IPS-18a (cell line): ENCODE measurements around the gene TRIML1.

Source experiments
- H3K27ac ChIP-seq: one replicate; pipeline ENCODE4 v1.5.1; 2013; ENCODE audit warnings: low read length
- H3K27me3 ChIP-seq: one replicate; pipeline ENCODE4 v1.6.1; 2013; ENCODE audit warnings: mild to moderate bottlenecking, low read length; ENCODE audit not compliant: control insufficient read depth, insufficient read depth
- H3K36me3 ChIP-seq: one replicate; pipeline ENCODE4 v1.6.1; 2013; ENCODE audit warnings: low read depth, low read length; ENCODE audit not compliant: control insufficient read depth
- H3K4me1 ChIP-seq: one replicate; pipeline ENCODE4 v1.6.1; 2013; ENCODE audit warnings: low read depth, low read length; ENCODE audit not compliant: control insufficient read depth
- H3K4me3 ChIP-seq: one replicate; pipeline ENCODE4 v1.5.1; 2013; ENCODE audit warnings: low read length
- H3K9ac ChIP-seq: one replicate; pipeline ENCODE4 v1.6.1; 2013; ENCODE audit warnings: mild to moderate bottlenecking, low read length, moderate library complexity
- H3K9me3 ChIP-seq: one replicate; pipeline ENCODE4 v1.6.1; 2013; ENCODE audit warnings: low read depth, low read length; ENCODE audit not compliant: control insufficient read depth

TRIML1 gene, protein sequence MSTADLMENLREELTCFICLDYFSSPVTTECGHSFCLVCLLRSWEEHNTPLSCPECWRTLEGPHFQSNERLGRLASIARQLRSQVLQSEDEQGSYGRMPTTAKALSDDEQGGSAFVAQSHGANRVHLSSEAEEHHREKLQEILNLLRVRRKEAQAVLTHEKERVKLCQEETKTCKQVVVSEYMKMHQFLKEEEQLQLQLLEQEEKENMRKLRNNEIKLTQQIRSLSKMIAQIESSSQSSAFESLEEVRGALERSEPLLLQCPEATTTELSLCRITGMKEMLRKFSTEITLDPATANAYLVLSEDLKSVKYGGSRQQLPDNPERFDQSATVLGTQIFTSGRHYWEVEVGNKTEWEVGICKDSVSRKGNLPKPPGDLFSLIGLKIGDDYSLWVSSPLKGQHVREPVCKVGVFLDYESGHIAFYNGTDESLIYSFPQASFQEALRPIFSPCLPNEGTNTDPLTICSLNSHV

GRCh38 chr4:188139141-188139540 is at the start of gene TRIML1:
Gene TRIML1 (plus strand): TSS chr4:188139441. CDS start chr4:188139559, 118 bp downstream.
- Histone ChIP-seq H3K9me3 (no peaks in the 10 kb centered on the region), H3K4me3 (no peak within 1 kb of the TSS), H3K36me3 (no peaks in the 10 kb centered on the region), H3K27ac (no peak within 1 kb of the TSS), H3K9ac (no peak within 1 kb of the TSS), H3K4me1 (no peaks in the 10 kb centered on the region), H3K27me3 (no peaks in the 10 kb centered on the region)

DNA sequence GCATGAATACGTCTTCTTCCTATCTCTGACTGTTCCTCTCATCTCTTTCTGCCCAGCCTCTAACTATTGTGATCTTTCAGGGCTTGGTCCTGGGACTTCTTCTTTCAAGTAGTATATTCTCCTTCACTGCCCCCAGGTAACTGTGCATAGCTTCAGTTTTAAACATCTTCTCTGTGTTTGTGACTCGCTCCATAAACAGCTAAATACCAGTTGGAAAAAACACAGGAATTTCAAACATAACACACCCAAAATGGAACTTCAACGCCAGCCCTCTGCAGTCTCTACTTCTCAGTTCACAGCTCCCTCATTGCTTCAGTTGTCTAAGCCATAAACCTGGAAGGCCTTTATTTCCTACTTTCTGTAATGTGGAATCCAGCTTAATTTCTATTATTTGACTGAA is 46.4 kb upstream of the TRIML1 start:
- Histone ChIP-seq H3K27me3 (no peaks in the 10 kb centered on the region), H3K36me3 (peaks cover 54% of the 10 kb centered on the region), H3K9ac (no peak overlapping the region), H3K27ac (no peak overlapping the region), H3K4me3 (no peak overlapping the region), H3K4me1 (no peaks in the 10 kb centered on the region), H3K9me3 (no peaks in the 10 kb centered on the region)

DNA sequence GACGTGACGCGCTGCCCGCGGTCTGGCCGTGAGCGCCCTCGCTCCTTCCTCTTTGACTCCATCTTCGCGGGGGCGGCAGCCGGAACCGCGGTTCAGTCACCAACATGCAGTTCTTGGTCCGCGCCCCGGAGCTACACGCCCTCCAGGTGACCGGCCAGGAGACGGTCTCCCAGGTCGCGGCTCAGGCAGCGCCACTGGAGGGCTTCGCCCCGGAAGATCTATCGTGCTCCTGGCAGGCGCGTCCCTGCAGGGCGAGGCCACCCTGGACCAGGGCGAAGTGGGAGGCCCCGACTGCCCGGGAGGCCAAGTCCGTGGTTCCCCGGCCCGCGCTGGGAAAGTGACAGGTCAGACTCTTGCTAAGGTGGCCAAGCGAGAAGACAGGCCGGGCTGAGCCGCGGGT is 32.8 kb upstream of the TRIML1 start:
- H3K27ac ChIP-seq: no peak overlapping the region
- no peak overlapping the region for H3K4me3 ChIP-seq
- H3K9ac ChIP-seq: no peak overlapping the region
- H3K36me3 ChIP-seq: peaks cover 24% of the 10 kb centered on the region
- H3K9me3 ChIP-seq: no peaks in the 10 kb centered on the region
- H3K4me1 ChIP-seq: peaks cover 26% of the 10 kb centered on the region
- H3K27me3 ChIP-seq: no peaks in the 10 kb centered on the region

- no peaks in the 10 kb centered on the region for H3K9me3 ChIP-seq
- H3K27me3 ChIP-seq: no peaks in the 10 kb centered on the region
- H3K27ac ChIP-seq: peak overlapping the region; percentile 64
- H3K9ac ChIP-seq: peak overlapping the region; percentile 62
- H3K4me1 ChIP-seq: peaks cover 26% of the 10 kb centered on the region
- H3K4me3 ChIP-seq: peak overlapping the region; percentile 70
- peaks cover 20% of the 10 kb centered on the region for H3K36me3 ChIP-seq
These were observed 31.1 kb upstream of the TRIML1 start for GRCh38 chr4:188107931-188108843.

DNA sequence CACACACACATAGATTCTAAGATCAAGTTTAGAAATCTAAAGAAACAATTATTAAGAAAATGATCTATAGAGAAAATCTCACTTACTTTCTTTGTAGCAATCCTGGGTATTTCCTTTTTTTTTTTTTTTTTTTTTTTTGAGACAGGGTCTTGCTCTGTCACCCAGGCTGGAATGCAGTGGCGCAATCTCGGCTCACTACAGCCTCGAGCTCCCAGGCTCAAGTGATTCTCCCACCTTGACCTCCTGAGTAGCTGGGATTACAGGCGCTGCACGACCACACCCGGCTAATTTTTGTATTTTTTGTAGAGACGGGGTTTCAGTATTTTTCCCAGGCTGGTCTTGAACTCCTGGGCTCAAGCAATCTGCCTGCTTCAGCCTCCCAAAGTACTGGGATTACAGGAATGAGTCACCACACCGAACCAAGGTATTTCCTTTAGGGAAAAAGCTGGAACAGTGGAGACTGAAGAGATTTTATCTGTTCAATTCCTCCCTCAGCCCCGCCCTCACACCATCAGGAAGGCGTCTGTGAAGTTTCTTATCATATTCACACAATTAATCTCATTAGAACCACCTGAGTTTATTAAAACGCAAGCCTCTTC is 30.0 kb upstream of the TRIML1 start, which contains the start of gene TRIML2:
Gene TRIML2 (minus strand): TSS at position 447 of the 599 bp plus-strand sequence. CDS start 4,235 bp downstream, outside the sequence.
- no peaks in the 10 kb centered on the region for H3K9me3 ChIP-seq
- peaks cover 13% of the 10 kb centered on the region for H3K36me3 ChIP-seq
- peaks cover 26% of the 10 kb centered on the region for H3K4me1 ChIP-seq
- H3K4me3 ChIP-seq: peak within 1 kb of the TSS; percentile 70
- peak within 1 kb of the TSS; percentile 62 for H3K9ac ChIP-seq
- H3K27me3 ChIP-seq: no peaks in the 10 kb centered on the region
- peak within 1 kb of the TSS; percentile 64 for H3K27ac ChIP-seq

DNA sequence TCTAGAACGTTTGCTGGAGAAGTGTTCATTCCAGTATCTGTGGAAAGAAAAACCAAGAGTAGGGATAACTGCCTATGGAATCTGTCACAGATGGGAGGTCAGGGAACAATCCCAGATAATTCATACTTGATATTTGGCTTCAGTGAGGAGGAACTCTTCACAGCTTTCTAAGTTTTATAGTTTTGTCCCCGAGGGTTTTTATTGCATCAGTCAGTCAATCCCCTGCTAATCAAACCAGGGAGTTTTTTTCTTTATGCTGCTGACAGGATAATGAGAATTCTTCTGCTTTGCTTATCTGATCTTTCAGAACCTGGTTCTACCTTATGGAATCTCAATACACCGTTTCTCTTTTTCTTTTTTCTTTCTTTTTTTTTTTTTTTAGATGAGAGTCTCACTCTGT is 29.2 kb upstream of the TRIML1 start:
- H3K27ac ChIP-seq: peak overlapping the region; percentile 64
- peak overlapping the region; percentile 70 for H3K4me3 ChIP-seq
- peak overlapping the region; percentile 62 for H3K9ac ChIP-seq
- H3K36me3 ChIP-seq: peaks cover 8% of the 10 kb centered on the region
- no peaks in the 10 kb centered on the region for H3K9me3 ChIP-seq
- peaks cover 26% of the 10 kb centered on the region for H3K4me1 ChIP-seq
- no peaks in the 10 kb centered on the region for H3K27me3 ChIP-seq

DNA sequence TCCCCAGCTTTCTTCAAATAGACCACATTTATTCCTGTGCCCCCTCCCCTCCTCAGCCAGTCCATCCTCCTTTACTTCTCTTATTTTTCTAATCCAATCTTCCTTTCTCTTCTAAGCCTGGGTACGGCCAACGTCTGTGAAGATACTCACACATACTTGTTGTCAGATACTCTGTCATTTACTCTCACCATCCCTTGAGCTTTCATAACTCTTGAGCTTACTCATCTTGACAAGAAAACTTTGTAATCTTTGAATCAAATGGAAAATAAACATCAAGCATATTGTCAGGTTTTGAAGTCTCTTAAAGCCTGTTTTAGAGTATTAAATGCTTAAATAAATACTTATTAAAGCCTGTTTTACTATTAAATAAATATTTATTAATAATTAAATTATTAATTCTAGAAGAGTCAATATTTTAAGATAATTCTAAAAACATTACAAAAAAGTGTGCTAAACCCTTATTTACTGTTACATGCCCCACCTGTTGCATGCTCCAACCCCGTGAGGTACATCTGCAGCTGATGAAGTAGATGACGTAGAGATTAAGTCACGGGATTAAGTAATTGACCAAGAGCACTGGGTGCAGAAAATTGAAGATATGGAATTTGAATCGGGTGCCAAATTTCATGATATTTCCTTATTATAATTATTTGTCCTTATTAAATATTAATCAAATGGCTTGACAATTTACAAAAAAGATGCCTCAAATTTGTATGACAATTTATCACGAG is 28.3 kb upstream of the TRIML1 start:
- no peaks in the 10 kb centered on the region for H3K36me3 ChIP-seq
- no peak overlapping the region for H3K4me3 ChIP-seq
- H3K9me3 ChIP-seq: no peaks in the 10 kb centered on the region
- no peak overlapping the region for H3K9ac ChIP-seq
- H3K4me1 ChIP-seq: peaks cover 26% of the 10 kb centered on the region
- H3K27me3 ChIP-seq: no peaks in the 10 kb centered on the region
- no peak overlapping the region for H3K27ac ChIP-seq

DNA sequence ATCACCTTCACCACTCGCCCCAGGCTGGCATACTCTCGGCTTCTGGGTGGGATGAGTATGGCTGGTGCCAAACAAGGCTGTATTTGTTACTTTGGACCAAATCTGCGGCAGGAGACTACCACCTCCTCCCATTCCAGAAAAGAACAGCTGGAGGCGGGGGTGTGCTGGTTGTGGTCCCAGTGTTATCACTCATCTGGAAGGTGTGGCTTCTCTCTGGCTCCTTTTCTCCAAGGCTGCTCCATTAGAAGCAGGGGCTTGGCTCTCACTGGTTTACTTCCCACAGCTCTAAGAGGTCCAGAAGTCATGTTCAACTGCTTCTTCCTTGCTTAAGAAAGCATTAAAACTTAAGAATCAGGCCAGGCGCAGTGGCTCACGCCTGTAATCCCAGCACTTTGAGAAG is 27.3 kb upstream of the TRIML1 start:
- Histone ChIP-seq H3K27me3 (no peaks in the 10 kb centered on the region), H3K9ac (no peak overlapping the region), H3K27ac (no peak overlapping the region), H3K4me1 (peaks cover 26% of the 10 kb centered on the region), H3K4me3 (no peak overlapping the region), H3K9me3 (no peaks in the 10 kb centered on the region), H3K36me3 (no peaks in the 10 kb centered on the region)

DNA sequence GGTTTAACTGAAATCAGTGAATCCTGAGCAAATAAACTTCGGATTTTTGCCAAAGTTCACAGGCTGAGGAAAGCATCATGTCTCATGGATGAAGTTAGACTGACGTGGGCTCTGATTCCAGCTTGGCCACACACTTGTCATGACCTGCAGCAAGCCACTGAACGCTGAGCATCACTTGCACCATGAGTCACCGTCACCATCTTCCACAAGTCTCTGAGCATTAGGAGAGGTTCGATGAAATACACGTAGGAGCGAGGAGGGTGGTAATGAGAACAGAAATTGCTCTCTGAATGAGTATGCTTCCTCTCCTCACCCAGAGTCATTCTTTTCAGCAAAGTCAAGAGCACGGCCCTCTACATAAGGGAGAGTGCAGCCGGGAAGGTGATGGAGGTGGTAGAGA is 26.1 kb upstream of the TRIML1 start:
- H3K27me3 ChIP-seq: no peaks in the 10 kb centered on the region
- H3K36me3 ChIP-seq: no peaks in the 10 kb centered on the region
- no peak overlapping the region for H3K9ac ChIP-seq
- no peak overlapping the region for H3K4me3 ChIP-seq
- no peak overlapping the region for H3K27ac ChIP-seq
- H3K4me1 ChIP-seq: peaks cover 16% of the 10 kb centered on the region
- H3K9me3 ChIP-seq: no peaks in the 10 kb centered on the region

- Histone ChIP-seq H3K36me3 (no peaks in the 10 kb centered on the region), H3K9ac (no peak overlapping the region), H3K9me3 (no peaks in the 10 kb centered on the region), H3K27ac (no peak overlapping the region), H3K4me1 (peaks cover 15% of the 10 kb centered on the region), H3K27me3 (no peaks in the 10 kb centered on the region), H3K4me3 (no peak overlapping the region)
These were observed 21.5 kb upstream of the TRIML1 start for GRCh38 chr4:188117631-188118324.
